ENCODE results near the gene NELFE. TPM values are rescaled to one million over a fixed set of nuclear protein-coding genes. Genes with fewer than 3 reads are reported as not detected.
"Not testable (repeated sequence)": the region's sequence is repeated elsewhere in the genome, so short reads cannot be mapped to it uniquely, and the experiment has no call there.

The NELFE gene
- total RNA-seq, 1 donor from 2014 or later, result 47.7 TPM

GRCh38 chr6:31979238-31979898, 20.6 kb upstream of the NELFE start:
- DNase-seq (ENCODE audit: low read depth) (no peak), FAIRE-seq (no peak)
- Histone ChIP-seq H3K9ac (ENCODE audit: low read length) (no peak overlapping the region), H3K4me1 (ENCODE audit: insufficient read depth, low read length) (no peaks in the 10 kb centered on the region), H3K4me3 (ENCODE audit: insufficient read depth, low read depth, low read length) (no peak overlapping the region), H3K27me3 (ENCODE audit: insufficient read depth, low read length) (no peaks in the 10 kb centered on the region), H3K36me3 (ENCODE audit: insufficient read depth, low read length) (peaks cover 2% of the 10 kb centered on the region), H3K9me3 (ENCODE audit: insufficient read depth, low read depth, low read length) (no peaks in the 10 kb centered on the region), H3K4me2 (ENCODE audit: low read length) (no peak overlapping the region), H3K79me2 (ENCODE audit: insufficient read depth, low read length) (peaks cover 6% of the 10 kb centered on the region), H4K20me1 (ENCODE audit: insufficient read depth, low read length) (no peaks in the 10 kb centered on the region), H3K27ac (ENCODE audit: low read depth, low read length) (no peak overlapping the region), H2AFZ (ENCODE audit: low read depth, low read length) (no peak overlapping the region)
- TF ChIP-seq EZH2 (IDR thresholded peaks at IDR 0.05; ENCODE audit: insufficient read depth, low read length) (no peak), CTCF (IDR thresholded peaks at IDR 0.05; ENCODE audit: insufficient read depth, low read depth, low read length) (no peak)
- Mint-ChIP-seq H3K36me3 (ENCODE audit: low read depth, unreplicated experiment) (peaks cover 12% of the 10 kb centered on the region), H3K27ac (ENCODE audit: unreplicated experiment) (no peak overlapping the region), H3K4me1 (ENCODE audit: low read depth, unreplicated experiment) (no peaks in the 10 kb centered on the region), H3K4me3 (ENCODE audit: unreplicated experiment) (no peak overlapping the region), H3K27me3 (ENCODE audit: low read depth, unreplicated experiment) (no peaks in the 10 kb centered on the region), H3K9me3 (ENCODE audit: unreplicated experiment) (no peaks in the 10 kb centered on the region)

GRCh38 chr6:31978831-31979230, 20.1 kb upstream of the NELFE start:
- Mint-ChIP-seq H3K36me3 (ENCODE audit: low read depth, unreplicated experiment) (peaks cover 12% of the 10 kb centered on the region), H3K27me3 (ENCODE audit: low read depth, unreplicated experiment) (no peaks in the 10 kb centered on the region), H3K4me3 (ENCODE audit: unreplicated experiment) (no peak overlapping the region), H3K27ac (ENCODE audit: unreplicated experiment) (no peak overlapping the region), H3K9me3 (ENCODE audit: unreplicated experiment) (no peaks in the 10 kb centered on the region), H3K4me1 (ENCODE audit: low read depth, unreplicated experiment) (no peaks in the 10 kb centered on the region)
- Histone ChIP-seq H3K9me3 (ENCODE audit: insufficient read depth, low read depth, low read length) (no peaks in the 10 kb centered on the region), H3K4me1 (ENCODE audit: insufficient read depth, low read length) (no peaks in the 10 kb centered on the region), H3K27ac (ENCODE audit: low read depth, low read length) (no peak overlapping the region), H3K79me2 (ENCODE audit: insufficient read depth, low read length) (peaks cover 12% of the 10 kb centered on the region), H3K36me3 (ENCODE audit: insufficient read depth, low read length) (peaks cover 2% of the 10 kb centered on the region), H3K4me3 (ENCODE audit: insufficient read depth, low read depth, low read length) (no peak overlapping the region), H3K9ac (ENCODE audit: low read length) (no peak overlapping the region), H4K20me1 (ENCODE audit: insufficient read depth, low read length) (no peaks in the 10 kb centered on the region), H3K4me2 (ENCODE audit: low read length) (no peak overlapping the region), H2AFZ (ENCODE audit: low read depth, low read length) (no peak overlapping the region), H3K27me3 (ENCODE audit: insufficient read depth, low read length) (no peaks in the 10 kb centered on the region)
- TF ChIP-seq EZH2 (IDR thresholded peaks at IDR 0.05; ENCODE audit: insufficient read depth, low read length) (no peak), CTCF (IDR thresholded peaks at IDR 0.05; ENCODE audit: insufficient read depth, low read depth, low read length) (no peak)
- FAIRE-seq, result no peak
- no peak for DNase-seq (ENCODE audit: low read depth)

DNA sequence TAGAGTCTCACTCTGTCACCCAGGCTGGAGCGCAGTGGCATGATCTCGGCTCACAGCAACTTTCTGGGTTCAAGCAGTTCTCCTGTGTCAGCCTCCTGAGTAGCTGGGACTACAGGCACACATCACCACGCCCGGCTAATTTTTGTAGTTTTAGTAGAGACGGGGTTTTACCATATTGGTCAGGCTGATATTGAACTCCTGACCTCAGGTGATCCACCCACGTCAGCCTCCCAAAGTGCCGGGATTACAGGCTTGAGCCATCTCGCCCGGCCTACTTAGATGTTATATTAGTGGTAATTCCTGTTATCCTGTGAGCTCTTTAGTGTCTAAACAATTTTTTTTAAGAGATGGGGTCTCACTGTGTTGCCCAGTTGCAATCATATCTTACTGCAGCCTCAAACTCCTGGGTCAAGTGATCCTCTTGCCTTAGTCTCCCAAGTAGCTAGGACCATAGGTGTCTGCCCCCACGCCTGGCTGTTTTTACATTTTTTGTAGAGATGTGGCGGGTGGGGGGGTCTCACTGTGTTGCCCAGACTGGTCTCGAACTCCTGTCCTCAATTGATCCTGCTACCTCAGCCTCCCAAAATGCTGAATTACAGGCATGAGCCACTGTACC, 19.2 kb upstream of the NELFE start:
- FAIRE-seq (no peak), DNase-seq (ENCODE audit: low read depth) (no peak)
- Mint-ChIP-seq H3K36me3 (ENCODE audit: low read depth, unreplicated experiment) (peaks cover 13% of the 10 kb centered on the region), H3K4me3 (ENCODE audit: unreplicated experiment) (no peak overlapping the region), H3K27me3 (ENCODE audit: low read depth, unreplicated experiment) (no peaks in the 10 kb centered on the region), H3K27ac (ENCODE audit: unreplicated experiment) (no peak overlapping the region), H3K4me1 (ENCODE audit: low read depth, unreplicated experiment) (peaks cover 5% of the 10 kb centered on the region), H3K9me3 (ENCODE audit: unreplicated experiment) (no peaks in the 10 kb centered on the region)
- no peak overlapping the region for H3K9ac ChIP-seq (ENCODE audit: low read length)
- no peaks in the 10 kb centered on the region for H3K9me3 ChIP-seq (ENCODE audit: insufficient read depth, low read depth, low read length)
- H3K27ac ChIP-seq (ENCODE audit: low read depth, low read length), result no peak overlapping the region
- H3K4me2 ChIP-seq (ENCODE audit: low read length), result no peak overlapping the region
- H3K4me3 ChIP-seq (ENCODE audit: insufficient read depth, low read depth, low read length), result no peak overlapping the region
- peaks cover 2% of the 10 kb centered on the region for H3K36me3 ChIP-seq (ENCODE audit: insufficient read depth, low read length)
- H3K4me1 ChIP-seq (ENCODE audit: insufficient read depth, low read length), result peaks cover 5% of the 10 kb centered on the region
- no peak overlapping the region for H2AFZ ChIP-seq (ENCODE audit: low read depth, low read length)
- peaks cover 21% of the 10 kb centered on the region for H3K79me2 ChIP-seq (ENCODE audit: insufficient read depth, low read length)
- TF ChIP-seq CTCF (IDR thresholded peaks at IDR 0.05; ENCODE audit: insufficient read depth, low read depth, low read length) (no peak), EZH2 (IDR thresholded peaks at IDR 0.05; ENCODE audit: insufficient read depth, low read length) (no peak)
- H3K27me3 ChIP-seq (ENCODE audit: insufficient read depth, low read length), result no peaks in the 10 kb centered on the region
- H4K20me1 ChIP-seq (ENCODE audit: insufficient read depth, low read length), result no peaks in the 10 kb centered on the region

DNA sequence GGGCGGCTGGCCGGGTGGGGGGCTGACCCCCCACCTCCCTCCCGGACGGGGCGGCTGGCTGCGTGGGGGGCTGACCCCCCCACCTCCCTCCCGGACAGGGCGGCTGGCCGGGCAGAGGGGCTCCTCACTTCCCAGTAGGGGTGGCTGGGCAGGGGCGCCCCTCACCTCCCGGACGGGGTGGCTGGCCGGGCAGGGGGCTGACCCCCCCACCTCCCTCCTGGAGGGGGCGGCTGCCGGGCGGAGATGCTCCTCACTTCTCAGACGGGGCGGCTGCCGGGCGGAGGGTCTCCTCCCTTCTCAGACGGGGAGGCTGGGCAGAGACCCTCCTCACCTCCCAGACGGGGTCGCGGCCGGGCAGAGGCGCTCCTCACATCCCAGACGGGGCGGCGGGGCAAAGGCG, 17.3 kb upstream of the NELFE start:
- not testable (repeated sequence) for H3K9ac ChIP-seq (ENCODE audit: low read length); H4K20me1 ChIP-seq (ENCODE audit: insufficient read depth, low read length); H3K27me3 Mint-ChIP-seq (ENCODE audit: low read depth, unreplicated experiment); H3K9me3 Mint-ChIP-seq (ENCODE audit: unreplicated experiment); H3K27ac ChIP-seq (ENCODE audit: low read depth, low read length); DNase-seq (ENCODE audit: low read depth); H3K27me3 ChIP-seq (ENCODE audit: insufficient read depth, low read length); H3K9me3 ChIP-seq (ENCODE audit: insufficient read depth, low read depth, low read length); FAIRE-seq; H3K36me3 ChIP-seq (ENCODE audit: insufficient read depth, low read length); H3K4me3 ChIP-seq (ENCODE audit: insufficient read depth, low read depth, low read length); H3K27ac Mint-ChIP-seq (ENCODE audit: unreplicated experiment); H3K4me3 Mint-ChIP-seq (ENCODE audit: unreplicated experiment); H3K4me2 ChIP-seq (ENCODE audit: low read length); H2AFZ ChIP-seq (ENCODE audit: low read depth, low read length)
- Mint-ChIP-seq H3K36me3 (ENCODE audit: low read depth, unreplicated experiment) (peaks cover 14% of the 10 kb centered on the region), H3K4me1 (ENCODE audit: low read depth, unreplicated experiment) (peaks cover 11% of the 10 kb centered on the region)
- peaks cover 34% of the 10 kb centered on the region for H3K79me2 ChIP-seq (ENCODE audit: insufficient read depth, low read length)
- H3K4me1 ChIP-seq (ENCODE audit: insufficient read depth, low read length), result peaks cover 13% of the 10 kb centered on the region

Data from astrocyte (in vitro differentiated cells and primary cell).